Spleen (tissue), 7 donors: ENCODE results near the gene KLHL13.

ENCODE experiments used
- CTCF ChIP-seq, 11 experiments: fragments of 200-600 bp in 7 of 11; fragments of 450-650 bp in 4 of 11; sonication (generic) in 4 of 11; IDR thresholded peaks in 8 of 11; conservative IDR thresholded peaks in 3 of 11; 1 replicate in 7 of 11; 2 replicates in 4 of 11; pipeline versions ENCODE4 v1.4.0 to v1.8.0; 2016 to 2021; ENCODE audit warnings: antibody characterized with exemption in 11 of 11, inconsistent platforms in 4 of 11, mild to moderate bottlenecking in 1 of 11
- POLR2AphosphoS5 ChIP-seq, 3 donors: sonication (generic); formaldehyde crosslinking; IDR thresholded peaks; one replicate each; pipeline ENCODE4 v1.5.1; 2017; ENCODE audit warnings: antibody characterized with exemption in 3 of 3
- donor health status: DM: no; HTN: no; CAD: no; lungs with moderate emphysema.
- donor health status: DM: no; HTN: no; CAD: no.
- donor health status: DM: no; HTN: no; CAD: no.

DNA sequence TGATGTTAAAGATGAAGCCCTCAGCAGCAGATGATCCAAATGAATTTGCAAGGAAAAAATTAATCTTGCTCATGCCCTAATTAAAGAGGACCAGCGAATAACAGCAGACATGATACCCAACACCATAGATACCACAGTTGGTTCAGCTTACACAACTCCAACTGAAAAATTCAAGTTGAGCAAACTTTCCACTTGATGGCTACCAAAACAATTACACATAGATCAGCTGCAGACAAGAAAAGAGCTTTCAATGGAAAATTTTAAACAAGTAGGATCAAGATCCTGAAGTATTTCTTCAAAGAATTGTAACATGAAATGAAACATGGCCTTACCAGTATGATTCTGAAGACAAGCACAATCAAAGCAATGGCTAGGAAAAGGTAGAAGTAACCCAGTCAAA, 90.0 kb downstream of the KLHL13 start:
- TF ChIP-seq POLR2AphosphoS5 (IDR thresholded peaks at IDR 0.05): no peak
- no peak for TF ChIP-seq CTCF (IDR thresholded peaks at IDR 0.05 in 8 of 11, conservative IDR thresholded peaks at IDR 0.05 in 3 of 11)
